ENCODE results near the gene RBPMS2.

GRCh38 chr15:64747578-64747977, 27.8 kb downstream of the RBPMS2 start:
- no peak for TF ChIP-seq CTCF (IDR thresholded peaks at IDR 0.05)
- no peak for TF ChIP-seq POLR2A (IDR thresholded peaks at IDR 0.05; ENCODE audit: low read depth)

Data from esophagus muscularis mucosa (tissue), 3 donors.